Muscle layer of duodenum (tissue), 2 donors: Measurements from ENCODE around the gene ANKRD12.
A peak's percentile ranks its signal among the peaks of the same experiment; 100 is the strongest.
"Not testable (repeated sequence)": the region's sequence is repeated elsewhere in the genome, so short reads cannot be mapped to it uniquely, and the experiment has no call there.

Source experiments
- H3K27ac ChIP-seq: one replicate; pipeline ENCODE4 v1.7.0; 2013; ENCODE audit warnings: mild to moderate bottlenecking, low read length
- H3K27me3 ChIP-seq: one replicate; pipeline ENCODE4 v1.7.0; 2013; ENCODE audit warnings: low read depth, mild to moderate bottlenecking, control low read depth, low read length
- H3K36me3 ChIP-seq, 2 donors: one replicate each; pipeline ENCODE4 v1.7.0; 2013; ENCODE audit warnings: low read length in 2 of 2, control low read depth in 1 of 2, mild to moderate bottlenecking in 1 of 2; ENCODE audit not compliant: insufficient read depth in 2 of 2, control insufficient read depth in 1 of 2
- H3K4me1 ChIP-seq, 2 donors: one replicate each; pipeline ENCODE4 v1.7.0; 2013; ENCODE audit warnings: low read length in 2 of 2, mild to moderate bottlenecking in 2 of 2, control low read depth in 1 of 2, moderate library complexity in 1 of 2; ENCODE audit not compliant: insufficient read depth in 2 of 2, control insufficient read depth in 1 of 2
- H3K4me3 ChIP-seq, 2 donors: one replicate each; pipeline ENCODE4 v1.7.0; 2013; ENCODE audit warnings: low read length in 2 of 2, low read depth in 1 of 2, mild to moderate bottlenecking in 1 of 2
- H3K9me3 ChIP-seq, 2 donors: one replicate each; pipeline ENCODE4 v1.7.0; 2013; ENCODE audit warnings: low read length in 2 of 2, control low read depth in 1 of 2, mild to moderate bottlenecking in 1 of 2; ENCODE audit not compliant: control insufficient read depth in 1 of 2
- donor health status: healthy.

The ANKRD12 gene

DNA sequence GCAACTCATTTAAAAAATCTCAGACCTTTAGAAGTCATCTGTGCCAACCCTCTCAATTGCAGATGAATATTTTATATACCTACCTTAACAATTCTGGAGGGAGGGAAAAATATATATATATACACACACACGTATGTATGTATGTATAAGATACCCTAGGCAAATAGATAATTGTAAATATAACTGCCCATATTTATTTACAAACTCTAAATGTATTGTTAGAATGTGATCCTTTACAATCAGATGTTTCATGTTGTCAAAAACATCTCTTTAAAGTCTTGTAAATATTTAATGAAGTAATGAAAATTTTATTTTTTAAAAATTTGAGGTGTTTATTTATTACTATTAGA is 11.6 kb downstream of the ANKRD12 start:
- Histone ChIP-seq H3K9me3 (no peaks in the 10 kb centered on the region), H3K4me3 (no peak overlapping the region), H3K27me3 (no peaks in the 10 kb centered on the region), H3K27ac (peak overlapping the region; percentile 40), H3K4me1 (peaks cover 15 to 71% of the 10 kb centered on the region in 2 donors), H3K36me3 (no peaks in the 10 kb centered on the region)

DNA sequence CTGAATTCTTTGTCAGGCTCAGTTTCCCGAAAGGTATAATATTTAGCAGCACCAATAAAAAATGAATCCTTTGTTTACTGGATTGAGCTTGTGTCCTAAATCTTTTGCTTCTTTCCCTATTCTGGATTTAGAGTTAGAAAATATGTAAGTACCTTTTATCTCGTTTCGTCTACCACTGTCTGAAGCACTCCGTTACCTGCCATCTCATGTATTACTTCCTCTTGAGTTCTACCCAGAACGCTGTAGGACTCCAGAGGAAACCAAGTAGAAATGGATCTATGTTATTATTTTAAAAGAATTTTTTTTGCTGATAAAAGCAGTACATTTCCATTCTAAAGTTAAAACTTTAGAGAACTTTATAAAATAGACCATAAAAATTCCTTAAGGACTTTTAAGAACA is 13.5 kb downstream of the ANKRD12 start:
- Histone ChIP-seq H3K9me3 (no peaks in the 10 kb centered on the region), H3K4me1 (peaks cover 15 to 74% of the 10 kb centered on the region in 2 donors), H3K4me3 (no peak overlapping the region), H3K27me3 (no peaks in the 10 kb centered on the region), H3K27ac (no peak overlapping the region), H3K36me3 (no peaks in the 10 kb centered on the region)

DNA sequence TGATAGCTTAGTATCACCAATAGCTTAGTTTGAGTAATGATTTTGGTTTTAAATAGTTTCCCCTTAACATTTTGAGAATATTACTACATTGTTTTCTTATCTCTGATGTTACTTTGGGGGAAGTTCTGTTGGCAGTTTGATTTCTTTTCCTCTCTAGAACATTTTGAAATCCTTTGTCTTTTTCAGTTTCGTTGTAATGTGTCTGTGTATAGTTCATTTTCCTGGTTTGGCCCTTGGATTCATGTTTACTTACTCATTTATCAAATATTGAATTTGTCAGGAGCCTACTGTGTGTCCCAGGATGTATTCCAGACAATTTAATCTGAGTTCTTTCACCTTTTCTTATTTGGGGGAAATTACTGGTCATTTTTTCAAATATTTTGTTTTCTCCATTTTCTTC is 16.7 kb downstream of the ANKRD12 start:
- H3K9me3 ChIP-seq, result no peaks in the 10 kb centered on the region
- H3K36me3 ChIP-seq, result no peaks in the 10 kb centered on the region
- H3K27ac ChIP-seq, result no peak overlapping the region
- H3K27me3 ChIP-seq, result no peaks in the 10 kb centered on the region
- peaks cover under 1 to 44% of the 10 kb centered on the region in 2 donors for H3K4me1 ChIP-seq
- no peak overlapping the region for H3K4me3 ChIP-seq

DNA sequence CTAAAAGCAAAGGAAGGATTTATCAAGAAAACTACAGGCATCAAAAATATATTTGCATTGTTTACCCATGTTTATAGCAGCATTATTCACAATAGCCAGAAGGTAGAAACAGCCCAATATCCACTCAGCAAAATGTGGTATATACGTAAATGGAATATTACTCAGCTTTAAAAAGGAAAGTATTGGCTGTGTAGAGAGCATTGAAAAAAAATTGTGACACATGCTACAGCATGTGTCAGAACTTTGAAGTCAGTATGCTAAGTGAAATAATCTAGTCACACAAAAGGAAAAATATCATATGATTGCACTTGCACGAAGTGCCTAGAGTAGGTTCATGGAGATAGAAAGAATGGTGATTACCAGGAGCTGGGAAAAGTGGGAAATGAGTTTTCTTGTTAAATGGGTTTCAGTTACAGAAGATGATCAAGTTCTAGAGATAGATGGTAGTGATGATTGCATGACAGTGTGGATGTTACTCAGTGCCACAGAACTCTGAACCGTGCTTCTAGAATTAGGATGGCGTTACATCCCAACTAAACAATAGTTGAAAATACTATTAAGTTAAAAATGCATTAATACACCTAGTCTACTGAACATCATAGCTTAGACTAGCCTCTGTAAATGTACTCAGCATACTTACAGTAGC is 20.1 kb downstream of the ANKRD12 start:
- no peaks in the 10 kb centered on the region for H3K36me3 ChIP-seq
- peaks cover 0 to 28% of the 10 kb centered on the region in 2 donors for H3K4me1 ChIP-seq
- no peak overlapping the region for H3K27ac ChIP-seq
- no peak overlapping the region for H3K4me3 ChIP-seq
- no peaks in the 10 kb centered on the region for H3K27me3 ChIP-seq
- no peaks in the 10 kb centered on the region for H3K9me3 ChIP-seq

DNA sequence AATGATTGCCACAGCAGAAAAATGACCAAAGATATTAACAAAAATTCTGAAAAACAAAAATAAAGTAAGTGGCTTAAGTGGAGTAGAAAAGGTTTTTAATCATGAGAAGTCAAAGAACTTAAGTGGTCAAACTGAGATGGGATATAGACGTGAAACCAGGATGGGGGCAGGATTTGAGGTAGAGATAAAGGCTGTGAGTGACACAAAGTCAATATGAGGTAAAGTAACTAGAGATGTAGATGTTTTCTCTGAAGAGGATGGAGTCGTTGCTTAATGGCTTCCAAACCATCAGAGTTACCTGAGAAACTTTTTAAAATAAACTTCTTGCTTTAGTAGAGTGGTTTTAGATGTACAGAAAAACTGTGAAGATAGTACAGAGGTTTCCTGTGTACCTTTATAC is 21.2 kb downstream of the ANKRD12 start:
- Histone ChIP-seq H3K27ac (no peak overlapping the region), H3K27me3 (no peaks in the 10 kb centered on the region)

DNA sequence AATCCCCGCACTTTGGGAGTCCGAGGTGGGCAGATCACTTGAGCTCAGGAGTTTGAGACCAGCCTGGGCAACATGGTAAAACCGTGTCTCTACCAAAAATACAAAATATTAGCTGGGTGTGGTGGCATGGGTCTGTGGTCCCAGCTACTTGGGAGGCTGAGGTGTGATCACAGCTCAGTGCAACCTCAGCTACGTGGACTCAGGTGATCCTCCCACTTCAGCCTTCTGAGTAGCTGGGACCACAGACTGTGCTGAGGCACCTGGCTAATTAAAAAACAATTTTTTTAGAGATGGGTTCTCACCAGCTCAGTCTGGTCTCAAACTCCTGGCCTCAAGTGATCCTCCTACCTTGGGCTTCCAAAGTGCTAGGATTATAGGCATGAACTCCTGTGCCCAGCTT is 23.4 kb downstream of the ANKRD12 start:
- no peak overlapping the region for H3K27ac ChIP-seq
- no peaks in the 10 kb centered on the region for H3K27me3 ChIP-seq
- peaks cover 0 to 3% of the 10 kb centered on the region in 2 donors for H3K4me1 ChIP-seq
- H3K4me3 ChIP-seq, result no peak overlapping the region
- H3K9me3 ChIP-seq, result peaks cover 0 to 10% of the 10 kb centered on the region in 2 donors
- no peaks in the 10 kb centered on the region for H3K36me3 ChIP-seq

More for the DNA sequence above, 21.2 kb downstream of the ANKRD12 start:
- Histone ChIP-seq H3K9me3 (no peaks in the 10 kb centered on the region), H3K36me3 (no peaks in the 10 kb centered on the region), H3K4me1 (peaks cover 0 to 17% of the 10 kb centered on the region in 2 donors), H3K4me3 (no peak overlapping the region)

DNA sequence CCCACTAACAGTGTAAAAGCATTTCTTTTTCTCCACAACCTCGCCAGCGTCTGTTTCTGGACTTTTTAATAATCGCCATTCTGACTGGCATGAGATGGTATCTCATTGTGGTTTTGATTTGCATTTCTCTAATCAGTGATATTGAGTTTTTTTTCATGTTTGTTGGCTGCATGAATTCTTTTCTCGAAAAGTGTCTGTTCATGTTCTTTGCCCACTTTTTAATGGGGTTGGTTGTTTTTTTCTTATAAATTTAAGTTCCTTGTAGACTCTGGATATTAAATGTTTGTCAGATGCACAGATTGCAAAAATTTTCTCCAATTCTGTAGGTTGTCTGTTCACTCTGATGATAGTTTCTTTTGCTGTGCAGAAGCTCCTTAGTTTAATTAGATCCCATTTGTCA is 26.1 kb downstream of the ANKRD12 start:
- not testable (repeated sequence) for H3K27ac ChIP-seq, H3K4me1 ChIP-seq, H3K9me3 ChIP-seq, H3K36me3 ChIP-seq, H3K27me3 ChIP-seq, H3K4me3 ChIP-seq

DNA sequence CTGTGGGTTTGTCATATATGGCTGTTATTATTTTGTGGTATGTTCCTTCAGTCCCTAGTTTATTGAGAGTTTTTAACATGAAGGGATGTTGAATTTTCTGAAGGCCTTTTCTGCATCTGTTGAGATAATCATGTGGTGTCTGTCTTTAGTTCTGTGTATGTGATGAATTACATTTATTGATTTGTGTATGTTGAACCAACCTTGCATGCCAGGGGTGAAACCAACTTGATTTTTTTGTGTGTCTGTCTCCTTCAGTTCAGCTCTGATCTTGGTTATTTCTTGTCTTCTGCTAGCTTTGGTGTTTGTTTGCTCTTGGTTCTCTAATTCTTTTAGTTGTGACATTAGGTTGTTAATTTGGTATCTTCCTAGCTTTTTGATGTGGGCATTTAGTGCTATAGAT is 27.6 kb downstream of the ANKRD12 start:
- H3K27ac ChIP-seq, H3K4me1 ChIP-seq: not testable (repeated sequence)

DNA sequence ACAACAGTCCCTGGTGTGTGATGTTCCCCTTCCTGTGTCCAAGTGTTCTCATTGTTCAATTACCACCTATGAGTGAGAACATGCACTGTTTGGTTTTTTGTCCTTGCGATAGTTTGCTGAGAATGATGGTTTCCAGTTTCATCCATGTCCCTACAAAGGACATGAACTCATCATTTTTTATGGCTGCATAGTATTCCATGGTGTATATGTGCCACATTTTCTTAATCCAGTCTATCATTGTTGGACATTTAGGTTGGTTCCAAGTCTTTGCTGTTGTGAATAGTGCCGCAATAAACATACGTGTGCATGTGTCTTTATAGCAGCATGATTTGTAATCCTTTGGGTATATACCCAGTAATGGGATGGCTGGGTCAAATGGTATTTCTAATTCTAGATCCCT is 29.3 kb downstream of the ANKRD12 start:
- not testable (repeated sequence) for H3K27ac ChIP-seq, H3K4me3 ChIP-seq, H3K27me3 ChIP-seq, H3K36me3 ChIP-seq, H3K4me1 ChIP-seq, H3K9me3 ChIP-seq

More for the DNA sequence above, 27.6 kb downstream of the ANKRD12 start:
- not testable (repeated sequence) for H3K4me3 ChIP-seq, H3K36me3 ChIP-seq, H3K27me3 ChIP-seq, H3K9me3 ChIP-seq

DNA sequence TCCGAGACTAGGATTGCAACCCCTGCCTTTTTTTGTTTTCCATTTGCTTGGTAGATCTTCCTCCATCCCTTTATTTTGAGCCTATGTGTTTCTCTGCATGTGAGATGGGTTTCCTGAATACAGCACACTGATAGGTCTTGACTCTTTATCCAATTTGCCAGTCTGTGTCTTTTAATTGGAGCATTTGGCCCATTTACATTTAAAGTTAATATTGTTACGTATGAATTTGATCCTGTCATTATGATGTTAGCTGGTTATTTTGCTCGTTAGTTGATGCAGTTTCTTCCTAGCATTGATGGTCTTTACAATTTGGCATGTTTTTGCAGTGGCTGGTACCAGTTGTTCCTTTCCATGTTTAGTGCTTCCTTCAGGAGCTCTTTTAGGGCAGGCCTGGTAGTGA is 32.9 kb downstream of the ANKRD12 start:
- not testable (repeated sequence) for H3K27me3 ChIP-seq, H3K9me3 ChIP-seq, H3K4me3 ChIP-seq, H3K36me3 ChIP-seq, H3K27ac ChIP-seq
- H3K4me1 ChIP-seq, result peaks cover 0 to 17% of the 10 kb centered on the region in 2 donors

DNA sequence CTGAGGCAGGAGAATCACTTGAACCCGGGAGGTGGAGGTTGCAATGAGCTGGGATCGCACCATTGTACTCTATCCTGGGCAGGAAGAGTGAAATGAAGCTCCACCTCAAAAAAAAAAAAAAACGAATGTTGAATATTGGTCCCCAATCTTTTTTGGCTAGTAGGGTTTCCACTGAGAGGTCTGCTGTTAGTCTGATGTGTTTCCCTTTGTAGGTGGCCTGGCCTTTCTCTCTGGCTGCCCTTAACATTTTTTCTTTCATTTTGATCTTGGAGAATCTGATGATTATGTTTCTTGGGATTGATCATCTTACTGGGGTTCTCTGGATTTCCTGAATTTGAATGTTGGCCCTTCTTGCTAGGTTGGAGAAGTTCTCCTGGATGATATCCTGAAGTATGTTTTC is 35.3 kb downstream of the ANKRD12 start:
- H3K27ac ChIP-seq, H3K9me3 ChIP-seq, H3K4me3 ChIP-seq, H3K27me3 ChIP-seq, H3K36me3 ChIP-seq: not testable (repeated sequence)
- H3K4me1 ChIP-seq, result peaks cover 0 to 26% of the 10 kb centered on the region in 2 donors

DNA sequence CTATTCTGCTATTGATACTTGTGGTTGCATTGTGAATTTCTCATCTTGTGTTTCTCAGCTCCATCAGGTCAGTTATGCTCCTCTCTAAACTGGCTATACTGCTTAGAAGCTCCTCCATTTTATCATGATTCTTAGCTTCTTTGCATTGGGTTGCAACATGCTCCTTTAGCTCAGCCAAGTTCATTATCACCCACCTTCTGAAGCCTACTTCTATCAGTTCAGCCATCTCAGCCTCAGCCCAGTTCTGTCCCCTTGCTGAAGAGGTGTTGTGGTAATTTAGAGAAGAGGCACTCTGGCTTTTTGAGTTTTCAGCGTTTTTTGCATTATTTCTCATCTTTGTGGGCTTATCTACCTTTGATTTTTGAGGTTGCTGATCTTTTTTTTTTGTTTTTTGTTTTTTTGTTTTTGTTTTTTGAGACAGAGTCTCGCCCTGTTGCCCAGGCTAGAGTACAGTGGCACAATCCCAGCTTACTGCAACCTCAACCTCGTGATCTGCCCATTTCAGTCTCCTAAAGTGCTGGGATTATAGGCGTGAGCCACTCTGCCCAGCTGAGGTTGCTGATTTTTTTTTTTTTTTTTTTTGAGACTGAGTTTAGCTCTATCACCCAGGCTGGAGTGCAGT is 36.0 kb downstream of the ANKRD12 start:
- no peaks in the 10 kb centered on the region for H3K36me3 ChIP-seq
- peaks cover 0 to 29% of the 10 kb centered on the region in 2 donors for H3K4me1 ChIP-seq
- H3K9me3 ChIP-seq, result no peaks in the 10 kb centered on the region
- no peak overlapping the region for H3K4me3 ChIP-seq
- H3K27ac ChIP-seq, result no peak overlapping the region
- H3K27me3 ChIP-seq, result no peaks in the 10 kb centered on the region
